ENCODE data around the gene ZNF280C.
"Not testable (repeated sequence)": the region's sequence is repeated elsewhere in the genome, so short reads cannot be mapped to it uniquely, and the experiment has no call there.

ZNF280C gene

DNA sequence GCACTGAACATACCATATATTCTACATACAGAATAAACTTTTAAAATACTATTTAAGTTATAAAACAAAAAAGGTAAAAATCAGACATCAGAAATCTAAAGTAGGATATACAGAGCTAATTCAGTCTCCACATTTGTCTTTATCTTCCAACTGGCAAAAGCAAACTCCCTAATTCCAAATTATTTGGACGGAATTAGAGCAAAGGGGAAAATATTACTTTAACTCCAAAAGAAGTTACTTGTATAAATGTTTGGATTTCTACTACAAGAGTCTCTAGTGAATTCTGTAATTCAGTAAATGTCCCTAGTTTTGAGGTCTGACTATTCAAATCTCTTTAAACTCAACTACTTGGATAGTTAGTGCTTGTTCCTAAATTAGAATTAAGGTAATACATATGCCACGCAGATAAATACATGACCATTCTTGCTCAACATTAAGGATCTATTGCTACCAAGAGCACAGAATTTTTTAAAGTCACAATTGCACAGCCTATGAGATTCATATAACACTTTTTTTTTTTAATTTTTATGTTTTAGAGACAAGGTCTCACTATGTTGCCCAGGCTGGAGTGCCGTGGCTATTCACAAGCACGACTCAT, 7.3 kb downstream of the ZNF280C start:
- no peak for DNase-seq

DNA sequence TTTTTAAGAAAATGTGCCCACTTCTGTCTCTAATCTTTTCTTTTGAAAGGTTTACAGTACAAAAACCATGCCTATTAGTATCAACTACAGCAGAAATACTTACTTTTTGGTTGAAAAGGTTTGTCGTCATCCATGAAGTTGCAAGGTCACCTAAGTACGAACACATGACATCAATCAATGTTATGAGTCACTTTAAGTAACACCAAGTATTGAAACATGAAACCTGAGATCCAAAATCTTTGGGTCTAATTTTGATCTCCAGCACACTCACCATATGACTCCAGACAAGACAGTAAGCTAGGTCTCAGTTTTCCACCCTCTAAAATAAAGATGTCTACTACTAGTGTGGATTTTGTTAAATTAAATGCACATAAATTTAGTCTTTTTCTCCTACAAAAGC, 8.4 kb downstream of the ZNF280C start:
- no peak for DNase-seq

DNA sequence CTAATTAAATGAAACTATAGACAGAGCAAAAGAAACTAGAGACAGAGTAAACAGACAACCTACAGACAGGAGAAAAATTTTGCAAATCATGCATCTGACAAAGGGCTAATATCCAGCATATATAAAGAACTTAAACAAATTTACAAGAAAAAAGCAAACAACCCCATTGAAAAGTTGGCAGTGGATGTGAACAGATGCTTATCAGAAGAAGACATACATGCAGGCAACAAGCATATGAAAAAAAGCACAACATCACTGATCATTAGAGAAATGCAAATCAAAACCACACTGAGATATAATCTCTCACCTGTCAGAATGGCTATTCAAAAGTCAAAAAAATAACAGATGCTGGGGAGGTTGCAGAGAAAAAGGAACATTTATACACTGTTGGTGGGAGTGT, 14.8 kb downstream of the ZNF280C start:
- DNase-seq = no peak

DNA sequence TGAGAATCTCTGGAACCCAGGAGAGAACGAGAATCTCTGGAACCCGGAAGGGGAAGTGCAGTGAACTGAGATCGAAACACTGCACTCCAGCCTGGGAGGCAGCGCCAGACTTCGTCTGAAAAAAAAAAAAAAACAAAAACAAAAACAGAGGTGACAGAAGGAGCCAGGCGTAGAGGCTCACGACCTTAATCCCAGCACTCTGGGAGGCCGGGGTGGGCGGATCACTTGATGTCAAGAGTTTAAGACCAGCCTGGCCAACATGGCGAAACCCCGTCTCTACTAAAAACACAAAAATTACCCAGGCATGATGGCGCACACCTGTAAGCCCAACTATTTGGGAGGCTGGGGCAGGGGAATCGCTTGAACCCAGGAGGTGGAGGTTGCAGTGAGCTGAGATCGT, 17.0 kb downstream of the ZNF280C start:
- no peak for DNase-seq

DNA sequence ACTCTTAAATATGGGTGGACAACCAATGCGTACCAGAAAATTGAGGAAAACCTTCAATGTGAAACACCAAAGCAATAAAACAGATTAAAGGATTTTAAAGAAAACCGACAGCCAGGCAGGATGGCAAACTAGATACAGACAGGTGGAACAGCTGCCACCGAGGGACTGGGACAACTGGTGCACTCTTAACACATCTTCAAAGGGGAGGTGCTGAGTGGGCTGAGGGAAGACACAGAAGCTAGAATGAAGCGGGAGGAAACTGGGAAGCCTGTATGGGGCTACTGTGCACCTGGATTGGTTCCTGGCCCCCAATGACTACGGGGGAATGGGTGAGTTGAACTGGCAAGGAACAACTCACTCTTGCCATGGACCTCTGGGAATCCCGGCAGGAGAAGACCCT, 20.7 kb downstream of the ZNF280C start:
- DNase-seq = no peak

DNA sequence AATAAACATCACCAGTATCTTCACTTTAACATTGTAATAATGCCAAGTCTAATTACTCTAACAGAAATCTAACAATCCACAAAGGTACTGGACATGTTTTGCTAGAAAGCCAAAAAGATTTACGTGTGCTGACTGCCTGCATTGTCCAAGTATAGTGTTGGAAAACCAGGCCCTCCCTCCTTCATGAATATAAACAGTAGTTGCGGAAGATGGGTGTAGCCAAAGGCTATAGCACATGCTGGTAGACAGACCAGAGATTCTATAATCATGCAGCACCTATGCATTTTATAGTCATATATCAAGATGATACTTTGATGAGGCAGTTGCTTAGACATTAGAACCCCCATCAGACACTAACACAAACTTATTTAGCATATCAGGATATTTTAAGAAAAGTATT, 22.6 kb downstream of the ZNF280C start:
- no peak for DNase-seq

DNA sequence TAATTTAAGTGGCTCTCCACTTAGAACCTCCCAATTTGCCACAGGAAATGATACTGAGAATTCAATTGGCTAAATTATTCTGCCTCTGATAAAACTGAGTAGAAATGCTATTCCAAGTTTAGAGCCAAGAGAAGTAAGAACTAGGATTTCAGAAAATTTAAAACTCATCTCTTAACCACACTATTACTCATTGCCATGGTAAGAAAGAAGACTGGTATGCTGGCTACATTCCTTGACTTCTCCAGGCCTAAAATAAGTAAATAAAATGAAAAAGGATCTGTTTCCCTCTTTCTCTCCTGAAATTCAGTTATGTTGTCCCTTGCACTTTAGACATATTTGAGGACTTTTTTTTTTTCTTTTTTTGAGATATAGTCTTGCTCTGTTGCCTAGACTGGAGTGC, 23.3 kb downstream of the ZNF280C start:
- no peak for DNase-seq

DNA sequence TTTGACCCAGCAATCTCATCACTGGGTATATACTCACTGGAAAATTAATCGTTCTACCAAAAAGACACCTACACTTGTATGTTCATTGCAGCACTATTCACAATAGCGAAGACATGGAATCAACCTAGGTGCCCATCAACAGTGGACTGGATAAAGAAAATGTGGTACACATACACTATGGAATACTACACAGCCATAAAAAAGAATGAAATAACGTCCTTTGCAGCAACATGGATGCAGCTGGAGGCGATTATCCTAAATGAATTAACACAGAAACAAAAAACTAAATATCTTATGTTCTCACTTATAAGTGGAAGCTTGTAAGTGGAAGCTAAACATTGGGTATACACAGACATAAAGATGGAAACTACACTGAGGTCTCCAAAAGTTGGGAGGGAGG, 37.5 kb downstream of the ZNF280C start:
- DNase-seq = not testable (repeated sequence)

DNA sequence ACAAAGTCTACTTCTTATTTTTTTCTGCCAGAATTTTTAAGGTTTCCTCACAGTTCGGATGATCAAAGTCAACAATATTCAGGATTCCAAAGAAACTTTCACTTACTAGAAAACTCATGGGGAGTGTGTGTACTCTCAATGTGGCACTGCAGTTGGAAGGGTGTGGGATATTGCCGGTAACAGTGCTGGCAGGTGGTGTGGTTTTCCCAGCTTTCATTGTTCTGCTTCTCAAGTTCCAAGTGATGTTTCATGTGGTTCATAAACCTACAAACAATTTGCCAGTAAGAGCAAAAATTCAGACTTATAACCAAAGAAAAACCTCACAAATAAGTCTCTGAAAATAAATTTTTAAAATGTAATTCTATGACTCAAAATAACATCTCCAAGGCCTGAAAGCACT, 39.8 kb downstream of the ZNF280C start:
- no peak for DNase-seq

DNA sequence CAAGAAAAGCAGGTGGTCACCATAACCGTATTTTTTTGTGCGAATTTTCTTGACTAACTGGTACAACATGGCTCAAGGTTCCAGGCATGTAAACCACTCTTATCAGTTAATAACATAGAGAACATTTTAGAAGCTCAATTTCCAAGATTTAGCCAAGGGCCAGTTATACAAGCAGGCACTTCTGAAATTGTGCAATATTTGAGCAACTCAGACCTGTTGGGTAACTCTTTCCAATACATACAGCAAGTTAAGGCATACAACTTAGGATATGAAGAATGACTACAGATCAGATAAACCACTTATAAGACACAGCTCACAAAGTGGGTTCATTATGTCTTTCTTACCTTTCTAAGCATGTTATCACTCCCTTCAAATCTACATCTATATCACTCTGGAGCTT, 43.9 kb downstream of the ZNF280C start:
- peak; percentile 46 to 55 for DNase-seq

DNA sequence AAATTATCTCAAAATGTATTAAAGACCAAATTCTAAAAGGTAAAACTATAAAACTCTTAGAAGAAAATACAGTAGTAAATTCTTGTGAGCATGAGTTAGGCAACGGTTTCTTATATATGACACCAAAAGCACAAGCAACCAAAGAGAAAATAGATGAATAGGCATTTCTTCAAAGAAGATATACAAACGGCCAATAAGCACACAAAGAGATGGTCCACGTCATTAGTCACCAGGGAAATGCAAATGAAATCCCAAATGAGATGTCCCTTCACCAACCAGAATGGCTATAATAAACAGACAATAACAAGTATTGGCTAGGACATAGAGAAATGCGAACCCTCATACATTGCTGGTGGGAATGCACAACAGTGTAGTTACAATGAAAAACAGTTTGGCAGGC, 52.4 kb downstream of the ZNF280C start:
- no peak for DNase-seq

DNA sequence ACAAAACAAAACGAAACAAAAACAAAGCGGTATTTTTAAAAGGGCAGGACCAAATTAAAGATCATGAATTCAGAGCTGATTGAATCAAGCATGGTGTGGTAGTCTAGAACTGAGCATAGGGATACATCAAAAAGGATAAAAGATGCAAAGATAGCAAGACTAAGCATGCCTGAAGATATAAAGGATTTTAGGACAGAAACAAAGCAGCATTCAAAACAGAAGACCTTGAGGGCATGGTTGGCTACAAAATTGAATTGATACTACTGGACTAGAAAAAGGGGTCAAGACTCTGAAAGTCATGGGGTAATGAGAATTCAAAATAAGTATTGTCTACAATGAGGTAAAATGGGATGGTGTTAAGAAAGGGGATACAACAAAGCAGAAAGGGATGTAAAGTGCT, 55.3 kb downstream of the ZNF280C start:
- DNase-seq = no peak

DNA sequence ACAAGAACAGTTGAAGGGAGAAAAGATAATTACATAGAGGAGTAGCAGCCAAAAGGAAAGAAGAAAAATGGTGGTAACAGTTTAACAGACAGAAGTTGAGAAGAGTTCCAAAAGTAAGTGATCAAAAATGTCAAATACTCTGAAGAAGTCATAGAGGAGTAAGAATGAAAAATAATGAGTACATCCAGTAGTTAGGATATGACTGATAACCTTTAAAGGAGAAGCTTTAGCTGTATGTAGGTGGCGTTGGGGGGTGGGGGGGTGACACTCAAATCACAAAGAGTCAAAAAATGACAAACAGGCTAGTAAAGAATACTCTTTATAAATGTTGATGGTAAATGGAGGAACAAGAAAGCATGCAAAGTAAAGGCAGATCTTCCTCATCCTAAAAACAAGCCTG, 56.3 kb downstream of the ZNF280C start:
- no peak for DNase-seq

DNA sequence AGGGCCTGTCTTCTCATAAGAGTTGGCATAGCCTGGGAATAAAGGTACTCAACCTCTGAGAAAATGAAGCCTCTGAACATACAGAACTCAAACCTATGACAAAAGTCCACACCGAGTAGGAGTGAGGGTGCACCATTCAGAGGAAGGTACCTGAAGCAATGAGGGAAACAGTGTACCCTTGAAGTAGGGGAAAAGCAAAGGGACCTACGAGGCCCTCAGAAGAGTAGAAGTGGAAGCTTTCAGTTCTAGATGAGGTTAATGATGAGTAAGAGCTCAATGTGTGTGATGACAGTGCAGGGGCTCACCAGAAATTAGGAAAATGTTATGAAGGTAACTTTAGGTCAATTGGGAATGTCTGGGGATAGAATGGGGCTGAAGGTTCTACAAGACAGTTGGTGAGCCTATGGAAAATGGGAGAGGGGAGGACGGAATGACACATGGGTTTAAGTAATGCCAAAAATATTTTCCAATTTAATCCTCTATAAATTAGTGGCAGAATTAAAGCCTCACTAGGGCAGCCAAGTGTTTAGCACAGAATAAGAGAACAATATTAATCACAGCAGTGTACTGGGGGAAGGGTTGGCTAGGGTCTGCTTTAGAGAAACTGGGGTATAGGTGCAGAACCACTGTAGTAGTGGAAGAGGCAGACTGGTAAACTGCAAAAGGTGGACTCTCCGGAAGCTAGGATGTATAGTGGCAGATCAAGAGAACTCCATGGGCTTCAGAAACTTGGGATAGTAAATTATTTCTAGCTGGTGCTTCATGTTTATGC, 57.1 kb downstream of the ZNF280C start:
- DNase-seq = no peak

DNA sequence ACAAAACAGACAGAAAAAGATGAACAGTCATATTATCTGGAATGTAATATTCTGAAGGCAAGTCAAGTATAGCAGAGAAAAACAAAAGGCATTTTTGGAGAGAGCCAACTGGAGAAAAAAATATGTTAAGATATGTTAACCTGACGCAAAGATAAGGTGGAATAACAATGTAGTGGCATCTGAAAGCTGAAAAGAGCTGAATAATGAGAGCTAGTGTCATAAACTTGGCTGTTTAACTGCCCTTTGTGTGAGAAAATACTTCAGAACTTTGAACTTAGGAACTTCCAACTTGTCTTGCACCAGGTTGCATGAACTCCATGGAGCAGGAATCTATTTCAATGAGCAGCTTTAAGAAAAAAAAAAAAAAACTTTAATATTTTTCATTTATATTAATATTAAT, 64.1 kb downstream of the ZNF280C start:
- no peak for DNase-seq

DNA sequence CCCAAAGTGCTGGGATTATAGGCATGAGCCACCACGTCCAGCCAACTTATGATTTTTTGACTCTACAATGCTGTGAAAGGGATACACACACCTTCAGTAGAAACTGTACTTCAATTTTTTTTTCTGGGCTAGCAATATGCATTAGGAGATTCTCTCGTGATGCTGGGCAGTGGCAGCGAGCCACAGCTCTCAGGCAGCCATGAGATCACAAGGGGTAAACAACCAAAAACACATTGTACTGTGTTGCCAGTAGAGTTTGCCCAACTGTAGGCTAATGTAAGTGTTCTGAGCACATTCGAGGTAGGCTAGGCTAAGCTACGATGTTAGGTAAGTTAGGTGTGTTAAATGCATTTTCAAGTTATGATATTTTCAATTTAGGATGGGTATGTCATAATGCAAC, 71.2 kb downstream of the ZNF280C start:
- DNase-seq = no peak

DNA sequence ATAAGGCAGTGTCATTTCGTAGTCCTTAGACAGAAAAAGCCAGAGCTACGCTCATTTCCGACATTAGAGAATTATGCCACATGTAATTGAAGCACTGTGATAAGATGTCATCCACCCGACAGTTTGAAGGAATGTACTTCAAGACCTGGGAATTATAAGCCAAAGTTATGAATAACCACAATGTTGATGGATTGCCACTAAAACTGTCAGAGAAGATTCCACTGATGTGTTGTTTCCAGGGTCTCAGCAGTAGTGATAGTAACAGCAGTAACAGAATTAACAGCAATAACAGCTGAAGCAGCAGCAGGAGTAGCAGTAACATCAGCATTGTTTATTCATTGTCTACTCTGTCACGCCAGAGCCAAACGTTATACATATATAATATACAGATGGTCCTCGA, 72.2 kb downstream of the ZNF280C start:
- DNase-seq = no peak

DNA sequence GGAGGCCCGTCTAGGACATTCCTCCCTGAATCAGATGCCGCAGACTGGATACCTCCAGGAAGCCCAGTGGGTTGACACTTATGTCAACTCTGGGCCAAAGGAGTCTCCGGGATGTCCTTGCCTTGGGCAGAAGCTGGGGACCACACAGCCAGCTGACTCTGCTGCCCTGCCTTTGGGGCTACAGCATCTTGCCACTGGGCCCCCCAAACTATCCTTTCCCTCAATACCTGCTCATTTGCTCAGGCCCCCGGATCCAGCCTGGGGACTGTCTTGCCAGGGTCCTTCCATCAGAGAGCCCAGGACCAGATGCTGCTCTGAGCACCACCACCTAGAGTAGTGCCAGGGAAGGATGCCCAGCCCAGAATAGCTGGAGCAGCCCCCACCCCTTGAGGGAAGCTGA, 77.9 kb downstream of the ZNF280C start:
- no peak for DNase-seq

DNA sequence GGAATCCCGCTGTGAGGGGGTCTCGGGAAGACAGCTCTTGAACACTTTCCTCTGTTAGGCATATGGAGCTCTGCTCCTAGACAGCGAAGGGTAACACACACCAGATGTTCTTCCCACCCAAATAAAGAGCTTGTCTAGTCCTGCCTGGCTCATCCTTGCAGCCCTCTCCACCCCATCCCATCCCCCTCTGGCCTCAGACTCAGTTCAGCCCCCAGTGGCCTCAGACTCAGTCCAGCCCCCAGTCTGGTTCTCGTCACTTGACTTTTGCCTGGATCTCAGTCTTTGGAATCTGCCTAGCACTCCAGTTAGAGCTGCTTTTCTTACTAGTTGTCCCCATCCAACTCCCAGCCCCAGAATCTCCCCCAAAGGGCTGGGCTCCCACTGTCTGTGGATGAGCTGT, 82.0 kb downstream of the ZNF280C start:
- DNase-seq = no peak

DNA sequence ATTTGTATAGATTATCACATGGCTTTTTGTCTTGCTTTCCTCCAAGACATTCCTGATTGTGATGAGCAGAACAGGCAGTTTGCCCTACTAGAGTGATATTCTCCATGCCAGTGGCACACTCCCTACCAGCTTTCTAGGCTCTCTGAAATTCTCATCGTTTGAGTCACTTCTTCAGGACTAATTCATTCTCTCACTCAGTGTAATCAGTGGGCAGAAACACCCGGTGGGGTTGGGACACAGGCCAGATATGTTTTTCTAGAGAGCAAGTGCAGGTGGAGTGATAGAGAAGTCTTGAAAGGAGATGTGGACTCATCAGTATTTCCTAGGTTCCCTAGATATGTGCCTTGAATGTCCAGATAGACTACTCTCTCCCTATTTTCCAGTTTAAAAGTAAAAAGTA, 83.8 kb downstream of the ZNF280C start:
- DNase-seq = no peak

DNA sequence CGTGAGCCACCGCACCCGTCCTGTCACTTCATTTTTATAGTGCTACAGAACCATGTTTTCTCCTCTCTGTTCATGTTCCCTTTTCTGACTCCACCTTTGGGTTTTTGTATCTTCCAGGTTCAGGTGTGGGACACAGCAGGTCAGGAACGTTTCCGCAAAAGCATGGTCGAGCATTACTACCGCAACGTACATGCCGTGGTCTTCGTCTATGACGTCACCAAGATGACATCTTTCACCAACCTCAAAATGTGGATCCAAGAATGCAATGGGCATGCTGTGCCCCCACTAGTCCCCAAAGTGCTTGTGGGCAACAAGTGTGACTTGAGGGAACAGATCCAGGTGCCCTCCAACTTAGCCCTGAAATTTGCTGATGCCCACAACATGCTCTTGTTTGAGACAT, 84.5 kb downstream of the ZNF280C start:
- no peak for DNase-seq

DNA sequence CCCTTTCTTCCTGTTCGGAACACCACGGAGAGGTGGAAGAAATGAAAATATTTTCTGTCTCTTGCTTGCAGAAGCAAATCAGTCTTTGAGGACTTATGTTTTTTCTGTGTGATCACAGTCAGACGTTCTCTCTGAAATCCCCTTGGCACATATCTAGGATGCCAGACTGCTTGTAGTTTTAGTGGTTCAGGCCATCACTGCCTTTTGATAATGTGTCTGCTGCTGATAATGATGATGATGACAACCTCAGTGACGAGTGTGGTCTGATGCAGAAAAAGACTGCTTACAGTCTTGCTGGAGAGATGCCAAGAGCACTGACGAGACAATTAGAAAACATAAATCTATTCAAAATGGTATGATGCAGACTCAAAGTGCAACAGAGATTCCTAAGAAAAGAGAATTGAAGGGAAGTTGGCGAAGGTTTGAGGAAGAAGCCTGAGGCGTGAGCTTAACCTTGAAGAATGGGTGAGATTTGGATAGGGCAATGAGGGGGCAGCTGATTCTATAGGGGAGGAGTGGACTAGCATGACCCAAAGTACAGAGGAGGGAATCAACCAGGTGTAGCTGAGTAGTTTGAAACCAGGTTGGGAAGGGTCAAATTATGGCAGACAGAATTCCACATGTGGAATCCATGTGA, 89.0 kb downstream of the ZNF280C start:
- no peak for DNase-seq

DNA sequence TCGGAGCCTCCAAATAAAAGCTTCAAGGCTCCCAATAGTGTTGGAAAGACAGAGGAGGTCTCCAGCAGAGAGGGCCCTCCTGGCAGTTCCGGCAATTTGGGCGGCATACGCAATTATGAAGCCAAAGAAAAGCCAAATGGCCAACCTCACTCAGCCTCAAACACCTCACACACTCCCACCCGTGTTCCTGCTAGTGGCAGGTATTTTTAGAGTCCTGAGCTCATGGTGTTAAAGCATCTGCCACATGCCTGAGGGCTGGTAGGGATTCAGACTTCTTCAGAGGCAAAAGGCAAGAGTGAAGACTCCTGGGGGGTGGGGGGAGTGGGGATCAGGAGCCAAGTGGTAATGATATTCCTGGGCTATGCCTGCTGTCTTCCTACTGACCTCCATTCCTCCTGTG, 89.5 kb downstream of the ZNF280C start:
- no peak for DNase-seq

DNA sequence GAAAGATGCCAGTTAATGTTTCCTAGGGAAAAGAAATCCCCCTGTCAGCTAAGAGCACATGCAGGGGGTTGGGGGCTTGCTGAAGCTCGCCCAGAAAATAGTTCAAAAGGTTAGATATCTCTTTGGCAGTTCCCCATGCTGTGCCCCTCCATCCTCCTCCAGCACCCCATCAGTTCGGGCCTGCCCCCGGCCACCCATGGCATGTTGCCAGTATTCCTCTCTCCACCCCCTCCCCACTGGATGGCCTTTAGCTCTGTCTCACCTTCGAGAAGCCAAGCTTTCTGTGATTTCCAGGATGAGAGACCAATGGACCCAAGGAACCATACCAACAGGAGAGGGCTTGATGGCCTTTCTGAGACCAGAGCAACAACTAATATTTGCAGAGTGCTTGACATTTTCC, 91.8 kb downstream of the ZNF280C start:
- no peak for DNase-seq

DNA sequence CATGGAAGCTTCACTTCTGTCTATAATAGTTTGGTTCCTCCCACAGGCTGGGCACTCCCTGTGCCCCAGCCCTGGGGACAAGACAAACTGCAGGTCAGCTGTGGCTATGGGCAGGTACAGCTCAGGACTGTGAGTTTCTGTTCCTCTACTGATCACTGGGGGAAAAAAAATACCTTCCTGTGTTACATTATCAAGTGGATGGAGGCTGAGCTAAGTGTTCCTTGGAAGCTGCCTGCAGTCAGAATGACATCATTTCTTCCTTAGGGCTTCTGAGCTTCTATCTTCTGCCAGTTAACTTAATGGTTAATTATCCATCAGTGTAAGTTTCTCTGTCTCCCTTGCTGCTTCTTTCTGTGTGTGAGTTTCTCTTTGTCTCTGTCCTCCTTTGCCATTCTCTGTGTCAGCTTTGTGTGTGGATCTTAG, 92.3 kb downstream of the ZNF280C start:
- no peak for DNase-seq
